ENCODE measurements around the gene SRPK2.

DNA sequence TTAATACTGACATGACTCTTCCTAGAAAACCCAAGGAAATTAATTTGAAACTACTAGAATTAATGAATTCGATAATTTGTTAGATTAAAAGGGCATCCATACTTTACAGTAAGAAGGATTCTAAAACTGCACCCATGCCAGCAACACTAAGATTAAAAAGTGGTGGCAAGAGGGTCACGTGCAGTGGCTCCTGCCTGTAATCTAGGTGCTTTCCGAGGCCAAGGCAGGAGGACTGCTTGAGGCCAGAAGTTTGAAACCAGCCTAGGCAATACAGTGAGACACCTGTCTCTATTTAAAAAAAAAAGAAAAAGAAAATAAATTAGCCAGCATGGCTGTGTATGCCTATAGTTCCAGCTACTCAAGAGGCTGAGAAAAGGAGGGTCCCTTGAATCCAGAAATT is 58.2 kb downstream of the SRPK2 start:
- no peak for TF ChIP-seq TAF1 (IDR thresholded peaks at IDR 0.05; ENCODE audit: borderline replicate concordance, low read depth, low read length)
- no peak for TF ChIP-seq POLR2A (IDR thresholded peaks at IDR 0.05; ENCODE audit: low read depth, low read length)
- no peak for TF ChIP-seq POLR2AphosphoS5 (IDR thresholded peaks at IDR 0.05; ENCODE audit: low read depth, low read length)

Measured in GM12892 (cell line).